Endothelial cell (in vitro differentiated cells): ENCODE data around the gene ELFN1. TPM values are rescaled to one million over a fixed set of nuclear protein-coding genes. Genes with fewer than 3 reads are reported as not detected.

ENCODE experiments used
- DNase-seq: peaks from one replicate; pipeline ENCODE4 v3.0.0; 2021; ENCODE audit warnings: low spot score
- H3K27ac Mint-ChIP-seq: one replicate; pipeline ENCODE4 v1.8.0; 2021; ENCODE audit warnings: mixed read lengths, inconsistent platforms; ENCODE audit not compliant: unreplicated experiment
- H3K27me3 Mint-ChIP-seq: one replicate; pipeline ENCODE4 v1.8.0; 2021; ENCODE audit warnings: mild to moderate bottlenecking, moderate library complexity, mixed read lengths, inconsistent platforms; ENCODE audit not compliant: unreplicated experiment
- H3K36me3 Mint-ChIP-seq: one replicate; pipeline ENCODE4 v1.8.0; 2021; ENCODE audit warnings: mild to moderate bottlenecking, low read depth, mixed read lengths, inconsistent platforms; ENCODE audit not compliant: unreplicated experiment
- H3K4me1 Mint-ChIP-seq: one replicate; pipeline ENCODE4 v1.8.0; 2021; ENCODE audit warnings: mild to moderate bottlenecking, mixed read lengths, inconsistent platforms; ENCODE audit not compliant: unreplicated experiment
- H3K4me3 Mint-ChIP-seq: one replicate; pipeline ENCODE4 v1.8.0; 2021; ENCODE audit warnings: mild to moderate bottlenecking, mixed read lengths, inconsistent platforms; ENCODE audit not compliant: unreplicated experiment
- H3K9me3 Mint-ChIP-seq: one replicate; pipeline ENCODE4 v1.8.0; 2021; ENCODE audit warnings: mixed read lengths, inconsistent platforms; ENCODE audit not compliant: unreplicated experiment
- CTCF ChIP-seq: fragments of 200-600 bp; sonication (generic); IDR thresholded peaks from one replicate; pipeline ENCODE4 v1.5.0; 2021; ENCODE audit warnings: antibody characterized with exemption; ENCODE audit not compliant: unreplicated experiment
- total RNA-seq: library from RNA; stranded (reverse); fragmentation: NEBNext Ultra II Directional; extraction: Animal tissue kit (Norgen Biotek cat#: 25700); gene quantifications from one replicate; pipeline ENCODE4 v1.2.1, GENCODE V29; 2021; ENCODE audit not compliant: unreplicated experiment

Gene ELFN1
- total RNA-seq, 1 donor from 2014 or later: 10.6 TPM

DNA sequence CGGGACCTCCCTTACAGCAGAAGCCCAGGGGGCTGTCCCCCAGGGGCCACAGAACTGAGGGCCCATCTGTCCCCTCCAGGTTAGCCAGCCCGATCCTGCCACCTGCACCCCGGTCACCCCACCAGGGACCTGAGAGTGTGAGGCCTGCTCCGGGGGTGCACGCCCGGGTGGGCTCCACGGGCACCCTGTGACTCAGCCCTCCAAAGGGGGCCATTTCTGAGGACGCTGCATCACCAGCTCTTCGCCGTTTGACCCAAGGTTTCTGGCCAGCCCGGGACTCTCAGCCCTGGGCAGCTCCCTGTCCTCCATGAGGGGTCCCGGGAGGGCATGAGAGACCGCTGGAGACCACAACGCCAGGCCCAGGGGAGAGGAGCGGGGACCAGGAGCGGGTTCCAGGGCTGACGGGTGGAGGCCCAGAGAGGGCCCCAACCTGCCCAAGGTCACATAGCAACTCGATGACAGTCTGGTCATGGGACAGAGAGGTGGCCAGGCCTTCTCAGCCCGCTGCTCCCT lies 79.3 kb downstream of the ELFN1 start:
- Mint-ChIP-seq H3K9me3 (no peaks in the 10 kb centered on the region), H3K27ac (no peak overlapping the region), H3K4me1 (no peaks in the 10 kb centered on the region), H3K27me3 (peaks cover 6% of the 10 kb centered on the region), H3K36me3 (no peaks in the 10 kb centered on the region), H3K4me3 (no peak overlapping the region)
- TF ChIP-seq CTCF: no peak
- DNase-seq: no peak

GRCh38 chr7:1749864-1750466 lies 79.9 kb downstream of the ELFN1 start:
- H3K27ac Mint-ChIP-seq: no peak overlapping the region
- DNase-seq: no peak
- H3K4me3 Mint-ChIP-seq: no peak overlapping the region
- peaks cover 8% of the 10 kb centered on the region for H3K27me3 Mint-ChIP-seq
- H3K9me3 Mint-ChIP-seq: no peaks in the 10 kb centered on the region
- H3K4me1 Mint-ChIP-seq: no peaks in the 10 kb centered on the region
- no peaks in the 10 kb centered on the region for H3K36me3 Mint-ChIP-seq
- TF ChIP-seq CTCF: no peak

DNA sequence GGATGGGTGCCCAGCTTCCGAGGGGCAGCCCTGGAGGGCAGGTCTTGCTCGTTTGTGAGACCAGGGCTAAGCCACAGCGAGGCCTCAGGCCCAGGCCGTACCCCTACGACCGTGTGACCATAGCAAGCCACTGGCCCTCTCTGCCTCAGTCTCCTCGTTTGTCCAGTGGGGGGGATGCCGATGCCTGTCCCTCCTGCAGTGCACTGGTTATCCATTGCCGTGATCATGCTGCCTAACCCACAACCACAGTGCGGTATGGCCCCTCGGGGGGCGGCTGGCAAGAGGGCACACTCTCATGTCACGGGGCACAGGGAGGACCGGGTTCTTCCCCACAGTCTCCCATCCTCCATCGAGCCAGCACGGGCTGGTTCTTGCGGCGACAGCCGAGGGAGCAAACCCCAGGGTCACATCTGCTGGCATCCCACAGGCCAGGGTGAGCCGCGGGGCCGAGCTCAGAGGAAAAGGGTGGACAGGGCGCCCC lies 80.5 kb downstream of the ELFN1 start:
- no peak for DNase-seq
- Mint-ChIP-seq H3K36me3 (no peaks in the 10 kb centered on the region), H3K27ac (no peak overlapping the region), H3K4me1 (no peaks in the 10 kb centered on the region), H3K4me3 (no peak overlapping the region), H3K9me3 (no peaks in the 10 kb centered on the region), H3K27me3 (peaks cover 8% of the 10 kb centered on the region)
- TF ChIP-seq CTCF: no peak

DNA sequence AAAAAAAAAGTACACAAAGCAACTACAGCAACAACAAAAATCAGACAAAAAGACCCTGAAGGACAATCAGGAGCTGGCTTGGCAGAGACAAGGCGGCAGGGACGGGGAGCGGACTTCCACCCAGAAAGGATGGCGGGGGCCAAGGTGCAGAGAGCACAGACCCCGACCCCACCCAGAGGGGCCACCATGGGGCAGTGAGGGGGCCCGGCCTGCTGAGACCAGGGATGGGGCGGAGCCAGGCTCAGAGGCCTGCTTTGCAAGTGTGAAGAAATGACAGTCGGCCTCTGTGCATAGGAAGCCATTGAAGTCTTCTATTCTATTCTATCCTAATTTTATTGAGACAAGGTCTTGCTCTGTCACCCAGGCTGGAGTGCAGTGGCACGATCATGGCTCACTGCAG lies 82.0 kb downstream of the ELFN1 start:
- Mint-ChIP-seq H3K4me1 (no peaks in the 10 kb centered on the region), H3K4me3 (no peak overlapping the region), H3K9me3 (no peaks in the 10 kb centered on the region), H3K36me3 (no peaks in the 10 kb centered on the region), H3K27ac (no peak overlapping the region), H3K27me3 (peaks cover 8% of the 10 kb centered on the region)
- DNase-seq: no peak
- no peak for TF ChIP-seq CTCF

GRCh38 chr7:1752771-1753563 lies 82.9 kb downstream of the ELFN1 start:
- H3K9me3 Mint-ChIP-seq: no peaks in the 10 kb centered on the region
- H3K4me3 Mint-ChIP-seq: no peak overlapping the region
- H3K27me3 Mint-ChIP-seq: peaks cover 5% of the 10 kb centered on the region
- DNase-seq: no peak
- no peaks in the 10 kb centered on the region for H3K4me1 Mint-ChIP-seq
- peak overlapping the region; percentile 2 for H3K27ac Mint-ChIP-seq
- no peak for TF ChIP-seq CTCF
- no peaks in the 10 kb centered on the region for H3K36me3 Mint-ChIP-seq
